SK-N-SH treated with all-trans-retinoic acid at 6 μM for 48 hours (cell line): ENCODE data around the gene IRX2.

Source experiments
- ATAC-seq: fragments of 200-7000 bp; cut with Tn5 transposase; 3 replicates; pipeline ENCODE4 v1.9.1; 2020; ENCODE audit warnings: mild to moderate bottlenecking, moderate library complexity
- ARNTL ChIP-seq: fragments of 450-650 bp; formaldehyde crosslinking; IDR thresholded peaks from 2 replicates; pipeline ENCODE4 v1.5.0; 2020; ENCODE audit warnings: low read depth, mild to moderate bottlenecking, moderate library complexity, borderline replicate concordance
- BACH2 ChIP-seq: fragments of 250-450 bp; sonication (Bioruptor Pico); IDR thresholded peaks from 2 replicates; pipeline ENCODE4 v1.9.0; 2021; ENCODE audit warnings: mild to moderate bottlenecking, borderline replicate concordance
- CREB5 ChIP-seq: fragments of 250-450 bp; sonication (Bioruptor Pico); IDR thresholded peaks from 2 replicates; pipeline ENCODE4 v1.5.1; 2020; ENCODE audit warnings: low read depth, mild to moderate bottlenecking, moderate library complexity
- CSDC2 ChIP-seq: fragments of 250-450 bp; sonication (Bioruptor Pico); IDR thresholded peaks from 2 replicates; pipeline ENCODE4 v1.5.0; 2020; ENCODE audit warnings: mild to moderate bottlenecking, moderate library complexity
- CSRNP3 ChIP-seq: fragments of 250-450 bp; sonication (Bioruptor Pico); IDR thresholded peaks from 2 replicates; pipeline ENCODE4 v1.5.1; 2021; ENCODE audit warnings: mild to moderate bottlenecking, moderate library complexity
- ESRRG ChIP-seq: fragments of 250-450 bp; sonication (Bioruptor Pico); IDR thresholded peaks from 2 replicates; pipeline ENCODE4 v1.6.1; 2021; ENCODE audit warnings: mild to moderate bottlenecking
- GLIS3 ChIP-seq: fragments of 250-450 bp; sonication (Bioruptor Pico); IDR thresholded peaks from 2 replicates; pipeline ENCODE4 v1.5.0; 2020; ENCODE audit warnings: mild to moderate bottlenecking, moderate library complexity
- ISL1 ChIP-seq: fragments of 250-450 bp; sonication (Bioruptor Pico); IDR thresholded peaks from 2 replicates; pipeline ENCODE4 v2.1.2; 2022; ENCODE audit warnings: mild to moderate bottlenecking, moderate library complexity
- OSR1 ChIP-seq: fragments of 250-450 bp; sonication (Bioruptor Pico); IDR thresholded peaks from 2 replicates; pipeline ENCODE4 v1.8.0; 2022; ENCODE audit warnings: moderate library complexity, mild to moderate bottlenecking, inconsistent platforms
- PATZ1 ChIP-seq: fragments of 250-450 bp; sonication (Bioruptor Pico); IDR thresholded peaks from 2 replicates; pipeline ENCODE4 v1.8.0; 2020; ENCODE audit warnings: mild to moderate bottlenecking, moderate library complexity, borderline replicate concordance
- POU6F1 ChIP-seq: fragments of 250-450 bp; sonication (Bioruptor Pico); IDR thresholded peaks from 2 replicates; pipeline ENCODE4 v1.8.0; 2021; ENCODE audit warnings: low read depth, mild to moderate bottlenecking, moderate library complexity, borderline replicate concordance
- PPARA ChIP-seq: fragments of 250-450 bp; sonication (Bioruptor Pico); IDR thresholded peaks from 2 replicates; pipeline ENCODE4 v1.5.0; 2020; ENCODE audit warnings: mild to moderate bottlenecking, borderline replicate concordance
- RARB ChIP-seq: fragments of 250-450 bp; sonication (Bioruptor Pico); IDR thresholded peaks from 2 replicates; pipeline ENCODE4 v1.8.0; 2021; ENCODE audit warnings: mild to moderate bottlenecking, moderate library complexity
- SNAI2 ChIP-seq: fragments of 250-450 bp; sonication (Bioruptor Pico); IDR thresholded peaks from 2 replicates; pipeline ENCODE4 v1.5.0; 2020; ENCODE audit warnings: mild to moderate bottlenecking, moderate library complexity
- TCF4 ChIP-seq: fragments of 250-450 bp; sonication (Bioruptor Pico); IDR thresholded peaks from 2 replicates; pipeline ENCODE4 v1.8.0; 2021; ENCODE audit warnings: mild to moderate bottlenecking, moderate library complexity, borderline replicate concordance
- TOX ChIP-seq: fragments of 250-450 bp; sonication (Bioruptor Pico); IDR thresholded peaks from 2 replicates; pipeline ENCODE4 v1.8.0; 2021; ENCODE audit warnings: mild to moderate bottlenecking, moderate library complexity, borderline replicate concordance
- TSHZ2 ChIP-seq: fragments of 250-450 bp; sonication (Bioruptor Pico); IDR thresholded peaks from 2 replicates; pipeline ENCODE4 v1.5.0; 2020; ENCODE audit warnings: mild to moderate bottlenecking, moderate library complexity
- ZC3H10 ChIP-seq: fragments of 250-450 bp; sonication (Bioruptor Pico); IDR thresholded peaks from 2 replicates; pipeline ENCODE4 v1.5.1; 2021; ENCODE audit warnings: mild to moderate bottlenecking, moderate library complexity
- ZFP3 ChIP-seq: fragments of 250-450 bp; sonication (Bioruptor Pico); IDR thresholded peaks from 2 replicates; pipeline ENCODE4 v1.5.0; 2020; ENCODE audit warnings: mild to moderate bottlenecking, moderate library complexity
- ZFP30 ChIP-seq: fragments of 450-650 bp; formaldehyde crosslinking; IDR thresholded peaks from 2 replicates; pipeline ENCODE4 v1.5.0; 2022; ENCODE audit warnings: mild to moderate bottlenecking, moderate library complexity
- ZNF565 ChIP-seq: fragments of 450-650 bp; formaldehyde crosslinking; conservative IDR thresholded peaks from 2 replicates; pipeline ENCODE4 v1.5.0; 2020; ENCODE audit warnings: low read depth, mild to moderate bottlenecking, moderate library complexity
- ZNF70 ChIP-seq: fragments of 450-650 bp; formaldehyde crosslinking; IDR thresholded peaks from 2 replicates; pipeline ENCODE4 v1.5.0; 2020; ENCODE audit warnings: mild to moderate bottlenecking, moderate library complexity
- ZNF8 ChIP-seq: fragments of 450-650 bp; formaldehyde crosslinking; IDR thresholded peaks from 2 replicates; pipeline ENCODE4 v1.5.0; 2020; ENCODE audit warnings: mild to moderate bottlenecking, moderate library complexity

IRX2 gene

GRCh38 chr5:2704111-2704510 is 47.4 kb downstream of the IRX2 start:
- ATAC-seq: no peak
- TF ChIP-seq POU6F1 (no peak), ARNTL (CRISPR knock-in tag) (no peak), RARB (no peak), TCF4 (no peak), TOX (CRISPR knock-in tag) (no peak), ISL1 (CRISPR knock-in tag) (no peak), ESRRG (CRISPR knock-in tag) (no peak), ZFP30 (CRISPR knock-in tag) (no peak), ZNF8 (CRISPR knock-in tag) (no peak), CSRNP3 (CRISPR knock-in tag) (no peak), CSDC2 (CRISPR knock-in tag) (no peak), ZNF70 (CRISPR knock-in tag) (no peak), OSR1 (CRISPR knock-in tag) (no peak), PPARA (no peak), GLIS3 (CRISPR knock-in tag) (no peak), SNAI2 (CRISPR knock-in tag) (no peak), BACH2 (CRISPR knock-in tag) (no peak), ZC3H10 (CRISPR knock-in tag) (no peak), ZFP3 (CRISPR knock-in tag) (no peak)

- no peak for ATAC-seq
- TF ChIP-seq CSRNP3 (CRISPR knock-in tag) (no peak), TSHZ2 (no peak), GLIS3 (CRISPR knock-in tag) (no peak), BACH2 (CRISPR knock-in tag) (no peak), ZFP30 (CRISPR knock-in tag) (no peak), ISL1 (CRISPR knock-in tag) (no peak), ZNF70 (CRISPR knock-in tag) (no peak), RARB (no peak), PATZ1 (CRISPR knock-in tag) (no peak), CREB5 (CRISPR knock-in tag) (no peak), SNAI2 (CRISPR knock-in tag) (no peak), POU6F1 (no peak), ESRRG (CRISPR knock-in tag) (no peak), ZNF565 (no peak), ARNTL (CRISPR knock-in tag) (no peak)
- TF ChIP-seq, all 23 proteins: peak for 0
These were observed 47.9 kb downstream of the IRX2 start for GRCh38 chr5:2703615-2704014.
